ENCODE data around the gene TBATA.

DNA sequence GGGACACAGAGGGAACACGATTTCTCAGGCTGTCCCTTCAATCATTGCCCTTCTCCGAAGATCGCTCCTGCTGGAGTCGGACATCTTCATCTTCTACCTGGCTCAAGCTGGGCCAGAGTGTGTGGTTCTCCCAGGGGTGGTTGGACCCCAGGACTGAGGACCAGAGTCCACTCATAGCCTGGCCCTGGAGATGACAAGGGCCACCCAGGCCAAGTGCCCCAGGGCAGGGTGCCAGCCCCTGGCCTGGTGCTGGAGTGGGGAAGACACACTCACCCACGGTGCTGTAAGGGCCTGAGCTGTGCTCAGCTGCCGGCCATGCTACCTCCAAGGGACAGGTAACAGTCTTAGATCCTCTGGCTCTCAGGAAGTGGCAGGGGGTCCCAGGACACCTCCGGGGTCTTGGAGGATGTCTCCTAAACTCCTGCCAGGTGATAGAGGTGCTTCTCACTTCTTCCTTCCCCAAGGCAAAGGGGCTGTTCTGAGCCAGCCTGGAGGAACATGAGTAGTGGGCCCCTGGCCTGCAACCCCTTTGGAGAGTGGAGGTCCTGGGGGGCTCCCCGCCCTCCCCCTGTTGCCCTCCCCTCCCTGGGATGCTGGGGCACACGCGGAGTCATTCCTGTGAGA, 23.3 kb downstream of the TBATA start:
- TF ChIP-seq, protein P1, sequence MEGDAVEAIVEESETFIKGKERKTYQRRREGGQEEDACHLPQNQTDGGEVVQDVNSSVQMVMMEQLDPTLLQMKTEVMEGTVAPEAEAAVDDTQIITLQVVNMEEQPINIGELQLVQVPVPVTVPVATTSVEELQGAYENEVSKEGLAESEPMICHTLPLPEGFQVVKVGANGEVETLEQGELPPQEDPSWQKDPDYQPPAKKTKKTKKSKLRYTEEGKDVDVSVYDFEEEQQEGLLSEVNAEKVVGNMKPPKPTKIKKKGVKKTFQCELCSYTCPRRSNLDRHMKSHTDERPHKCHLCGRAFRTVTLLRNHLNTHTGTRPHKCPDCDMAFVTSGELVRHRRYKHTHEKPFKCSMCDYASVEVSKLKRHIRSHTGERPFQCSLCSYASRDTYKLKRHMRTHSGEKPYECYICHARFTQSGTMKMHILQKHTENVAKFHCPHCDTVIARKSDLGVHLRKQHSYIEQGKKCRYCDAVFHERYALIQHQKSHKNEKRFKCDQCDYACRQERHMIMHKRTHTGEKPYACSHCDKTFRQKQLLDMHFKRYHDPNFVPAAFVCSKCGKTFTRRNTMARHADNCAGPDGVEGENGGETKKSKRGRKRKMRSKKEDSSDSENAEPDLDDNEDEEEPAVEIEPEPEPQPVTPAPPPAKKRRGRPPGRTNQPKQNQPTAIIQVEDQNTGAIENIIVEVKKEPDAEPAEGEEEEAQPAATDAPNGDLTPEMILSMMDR (IDR thresholded peaks at IDR 0.05; ENCODE audit: low read depth, low read length, missing input control): no peak
- TF ChIP-seq, protein P2, sequence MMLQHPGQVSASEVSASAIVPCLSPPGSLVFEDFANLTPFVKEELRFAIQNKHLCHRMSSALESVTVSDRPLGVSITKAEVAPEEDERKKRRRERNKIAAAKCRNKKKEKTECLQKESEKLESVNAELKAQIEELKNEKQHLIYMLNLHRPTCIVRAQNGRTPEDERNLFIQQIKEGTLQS (IDR thresholded peaks at IDR 0.05): no peak
- TF ChIP-seq JUND (IDR thresholded peaks at IDR 0.05): no peak
- TF ChIP-seq, protein P3, sequence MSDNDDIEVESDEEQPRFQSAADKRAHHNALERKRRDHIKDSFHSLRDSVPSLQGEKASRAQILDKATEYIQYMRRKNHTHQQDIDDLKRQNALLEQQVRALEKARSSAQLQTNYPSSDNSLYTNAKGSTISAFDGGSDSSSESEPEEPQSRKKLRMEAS (IDR thresholded peaks at IDR 0.05): no peak

All from liver (tissue), 3 donors.